Activated CD4-positive, alpha-beta T cell treated with anti-CD3 and anti-CD28 coated beads, Interleukin-2, amount 50 U/mL, for 16 hours (primary cell): ENCODE results near the gene PDZK1.
"Not testable (repeated sequence)": the region's sequence is repeated elsewhere in the genome, so short reads cannot be mapped to it uniquely, and the experiment has no call there.

ENCODE experiments used
- DNase-seq: peaks from one replicate; pipeline ENCODE4 v3.0.0-alpha.2; 2020

PDZK1 gene

GRCh38 chr1:145643990-145644389 is 63.2 kb downstream of the PDZK1 start:
- DNase-seq: not testable (repeated sequence)

DNA sequence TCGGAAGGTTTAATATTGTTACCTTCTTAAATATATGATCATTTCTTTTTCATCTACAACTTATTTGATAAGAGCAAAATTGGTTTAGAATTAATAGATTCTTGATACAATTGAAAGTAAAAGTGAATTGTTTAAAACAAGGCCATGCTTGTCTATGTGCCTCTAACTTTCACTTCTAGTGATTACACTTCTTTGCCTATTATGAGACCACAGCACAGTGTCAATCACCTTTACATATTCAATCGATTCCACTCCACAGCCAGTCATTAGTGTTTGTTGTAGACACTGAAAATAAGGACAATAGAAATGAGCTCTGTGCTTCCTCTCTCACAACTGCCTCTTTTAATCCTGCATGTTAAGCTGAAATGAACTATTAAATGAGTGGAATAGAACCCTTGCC is 65.3 kb downstream of the PDZK1 start:
- DNase-seq: not testable (repeated sequence)

GRCh38 chr1:145636237-145636636 is 70.9 kb downstream of the PDZK1 start:
- DNase-seq: not testable (repeated sequence)

GRCh38 chr1:145622177-145622576 is 85.0 kb downstream of the PDZK1 start:
- DNase-seq: not testable (repeated sequence)
